Smooth muscle cell (in vitro differentiated cells): ENCODE results near the gene MEPCE. TPM values are rescaled to one million over a fixed set of nuclear protein-coding genes. Genes with fewer than 3 reads are reported as not detected.

Source experiments
- DNase-seq: peaks from one replicate; lab custom pipeline; 2025; ENCODE audit not compliant: unreplicated experiment; lab: John Stamatoyannopoulos, UW
- H2AFZ ChIP-seq: fragments of 200-600 bp; sonication (generic); 2 replicates; pipeline ENCODE4 v1.6.0; 2016; ENCODE audit warnings: antibody characterized with exemption, low read depth, mild to moderate bottlenecking
- H3F3A ChIP-seq: fragments of 200-600 bp; sonication (generic); 2 replicates; pipeline ENCODE4 v1.6.0; 2017; ENCODE audit warnings: antibody characterized with exemption, low read depth
- H3K27ac ChIP-seq: fragments of 200-600 bp; sonication (generic); 2 replicates; pipeline ENCODE4 v1.5.1; 2016; ENCODE audit warnings: low read depth, mild to moderate bottlenecking
- H3K27me3 ChIP-seq: fragments of 200-600 bp; sonication (generic); 2 replicates; pipeline ENCODE4 v1.6.1; 2016; ENCODE audit warnings: low read depth, mild to moderate bottlenecking
- H3K36me3 ChIP-seq: fragments of 200-600 bp; sonication (generic); 2 replicates; pipeline ENCODE4 v1.5.1; 2016; ENCODE audit warnings: low read depth
- H3K4me1 ChIP-seq: fragments of 200-600 bp; sonication (generic); 2 replicates; pipeline ENCODE4 v1.5.1; 2016; ENCODE audit warnings: low read depth
- H3K4me2 ChIP-seq: fragments of 200-600 bp; sonication (generic); 2 replicates; pipeline ENCODE4 v1.6.0; 2016; ENCODE audit warnings: mild to moderate bottlenecking
- H3K4me3 ChIP-seq: fragments of 200-600 bp; sonication (generic); 2 replicates; pipeline ENCODE4 v1.5.1; 2016; ENCODE audit warnings: mild to moderate bottlenecking
- H3K79me2 ChIP-seq: fragments of 200-600 bp; sonication (generic); 2 replicates; pipeline ENCODE4 v1.6.0; 2016; ENCODE audit warnings: low read depth, mild to moderate bottlenecking
- H3K9ac ChIP-seq: fragments of 200-600 bp; sonication (generic); 2 replicates; pipeline ENCODE4 v1.6.0; 2016; ENCODE audit warnings: low read depth
- H3K9me3 ChIP-seq: fragments of 200-600 bp; sonication (generic); replicated peaks from 2 replicates; pipeline ENCODE4 v1.5.1; 2016; ENCODE audit warnings: low read depth
- H4K20me1 ChIP-seq: fragments of 200-600 bp; sonication (generic); 2 replicates; pipeline ENCODE4 v1.6.0; 2016; ENCODE audit warnings: low read depth
- CTCF ChIP-seq: fragments of 200-600 bp; sonication (generic); IDR thresholded peaks from 2 replicates; pipeline ENCODE4 v1.5.1; 2017; ENCODE audit warnings: borderline replicate concordance, mild to moderate bottlenecking, antibody characterized with exemption; ENCODE audit not compliant: insufficient read depth, poor library complexity, severe bottlenecking
- WGBS: methylation state at CpG from one replicate; pipeline ENCODE4 v1.1.7; 2016; ENCODE audit warnings: low lambda C conversion rate; 5-methylcytosine and 5-hydroxymethylcytosine counted together
- polyA plus RNA-seq: library from polyadenylated mRNA; unstranded; fragments of >200 nt; fragmentation: Nextera tagmentation; extraction: Ambion mirVana; gene quantifications from 2 replicates; pipeline ENCODE4 v1.2.1, GENCODE V29; 2016
- total RNA-seq: library from RNA; depleted of rRNA; stranded (reverse); fragments of >200 nt; gene quantifications from 2 replicates; pipeline ENCODE4 v1.2.3, GENCODE V29; 2014

Gene MEPCE
- total and polyA plus RNA-seq, 2 experiments from 2014 or later: 14.8 to 19.7 TPM

GRCh38 chr7:100413346-100413745 lies 16.3 kb upstream of the MEPCE start:
- H3K79me2 ChIP-seq: no peaks in the 10 kb centered on the region
- peaks cover 26% of the 10 kb centered on the region for H3K27me3 ChIP-seq
- no peak overlapping the region for H3K4me2 ChIP-seq
- no peaks in the 10 kb centered on the region for H3K4me1 ChIP-seq
- H3K4me3 ChIP-seq: no peak overlapping the region
- no peaks in the 10 kb centered on the region for H3F3A ChIP-seq
- DNase-seq: no peak
- TF ChIP-seq CTCF: no peak
- H3K36me3 ChIP-seq: no peaks in the 10 kb centered on the region
- H3K9ac ChIP-seq: no peak overlapping the region
- no peaks in the 10 kb centered on the region for H3K9me3 ChIP-seq
- no peaks in the 10 kb centered on the region for H4K20me1 ChIP-seq
- no peak overlapping the region for H3K27ac ChIP-seq
- H2AFZ ChIP-seq: no peak overlapping the region

GRCh38 chr7:100413889-100414288 lies 15.7 kb upstream of the MEPCE start:
- WGBS: 93% methylated on average over 1 of the region's 1 CpG

GRCh38 chr7:100415448-100415847 lies 14.2 kb upstream of the MEPCE start:
- Histone ChIP-seq H3K4me3 (no peak overlapping the region), H3K36me3 (no peaks in the 10 kb centered on the region), H3K79me2 (no peaks in the 10 kb centered on the region), H2AFZ (no peak overlapping the region), H3K27me3 (peaks cover 8% of the 10 kb centered on the region), H4K20me1 (no peaks in the 10 kb centered on the region), H3K4me1 (no peaks in the 10 kb centered on the region), H3K9ac (no peak overlapping the region), H3K4me2 (no peak overlapping the region), H3F3A (no peaks in the 10 kb centered on the region), H3K9me3 (no peaks in the 10 kb centered on the region), H3K27ac (no peak overlapping the region)
- no peak for DNase-seq
- no peak for TF ChIP-seq CTCF
- WGBS: 93% methylated on average over 5 of the region's 5 CpGs

More at GRCh38 chr7:100413889-100414288, 15.7 kb upstream of the MEPCE start:
- TF ChIP-seq CTCF: no peak
- H2AFZ ChIP-seq: no peak overlapping the region
- no peaks in the 10 kb centered on the region for H3K4me1 ChIP-seq
- H3K27ac ChIP-seq: no peak overlapping the region
- H3K4me2 ChIP-seq: no peak overlapping the region
- H3K36me3 ChIP-seq: no peaks in the 10 kb centered on the region
- no peak overlapping the region for H3K4me3 ChIP-seq
- DNase-seq: no peak
- H4K20me1 ChIP-seq: no peaks in the 10 kb centered on the region
- peaks cover 20% of the 10 kb centered on the region for H3K27me3 ChIP-seq
- H3K9ac ChIP-seq: no peak overlapping the region
- no peaks in the 10 kb centered on the region for H3K79me2 ChIP-seq
- no peaks in the 10 kb centered on the region for H3F3A ChIP-seq
- no peaks in the 10 kb centered on the region for H3K9me3 ChIP-seq

GRCh38 chr7:100418930-100419659 lies 10.5 kb upstream of the MEPCE start:
- H3K9ac ChIP-seq: no peak overlapping the region
- no peak for DNase-seq
- H3K4me3 ChIP-seq: no peak overlapping the region
- H3K27me3 ChIP-seq: peaks cover 2% of the 10 kb centered on the region
- H3K79me2 ChIP-seq: no peaks in the 10 kb centered on the region
- no peaks in the 10 kb centered on the region for H3F3A ChIP-seq
- TF ChIP-seq CTCF: no peak
- no peak overlapping the region for H3K27ac ChIP-seq
- WGBS: 75% methylated on average over 1 of the region's 1 CpG
- H3K4me2 ChIP-seq: no peak overlapping the region
- no peak overlapping the region for H2AFZ ChIP-seq
- H3K9me3 ChIP-seq: no peaks in the 10 kb centered on the region
- no peaks in the 10 kb centered on the region for H3K36me3 ChIP-seq
- no peaks in the 10 kb centered on the region for H4K20me1 ChIP-seq
- H3K4me1 ChIP-seq: no peaks in the 10 kb centered on the region
